Neural cell (in vitro differentiated cells): Measurements from ENCODE around the gene PERCC1. TPM values are rescaled to one million over a fixed set of nuclear protein-coding genes. Genes with fewer than 3 reads are reported as not detected.

ENCODE experiments used
- H2AFZ ChIP-seq: fragments of 200-600, 300-800 bp; sonication (generic), shearing (Covaris generic); 2 replicates; pipeline ENCODE4 v1.6.0; 2014; ENCODE audit warnings: low read depth, mild to moderate bottlenecking, antibody characterized with exemption, low read length, moderate library complexity
- H3F3A ChIP-seq: fragments of 200-600 bp; shearing (Covaris generic); 2 replicates; pipeline ENCODE4 v1.6.1; 2016; ENCODE audit warnings: mild to moderate bottlenecking, moderate library complexity, mixed read lengths, antibody characterized with exemption, low read length; ENCODE audit not compliant: insufficient read depth, poor library complexity, severe bottlenecking
- H3K27ac ChIP-seq: fragments of 200-600, 300-800 bp; sonication (generic), shearing (Covaris generic); 2 replicates; pipeline ENCODE4 v1.5.1; 2014; ENCODE audit warnings: mild to moderate bottlenecking, low read length, moderate library complexity
- H3K27me3 ChIP-seq: fragments of 300-800, 200-600 bp; sonication (generic), shearing (Covaris generic); 2 replicates; pipeline ENCODE4 v1.6.0; 2014; ENCODE audit warnings: mild to moderate bottlenecking, low read depth, low read length, moderate library complexity; ENCODE audit not compliant: insufficient read depth
- H3K36me3 ChIP-seq: fragments of 300-800, 200-600 bp; sonication (generic), shearing (Covaris generic); 2 replicates; pipeline ENCODE4 v1.5.1; 2014; ENCODE audit warnings: mild to moderate bottlenecking, antibody characterized with exemption, low read length, moderate library complexity; ENCODE audit not compliant: insufficient read depth
- H3K4me2 ChIP-seq: fragments of 300-800, 200-600 bp; sonication (generic), shearing (Covaris generic); 2 replicates; pipeline ENCODE4 v1.6.0; 2014; ENCODE audit warnings: mild to moderate bottlenecking, low read length
- H3K4me3 ChIP-seq: fragments of 300-800, 200-600 bp; sonication (generic), shearing (Covaris generic); 2 replicates; pipeline ENCODE4 v1.5.1; 2014; ENCODE audit warnings: mild to moderate bottlenecking, low read length, moderate library complexity
- H3K79me2 ChIP-seq: fragments of 200-600 bp; shearing (Covaris generic); replicated peaks from 2 replicates; pipeline ENCODE4 v1.6.0; 2014; ENCODE audit warnings: mild to moderate bottlenecking, low read length, moderate library complexity; ENCODE audit not compliant: insufficient read depth
- H3K9ac ChIP-seq: fragments of 300-800, 200-600 bp; sonication (generic), shearing (Covaris generic); 2 replicates; pipeline ENCODE4 v1.6.1; 2016; ENCODE audit warnings: mild to moderate bottlenecking, low read length, mixed read lengths
- H3K9me2 ChIP-seq: fragments of 200-600 bp; shearing (Covaris generic); 2 replicates; pipeline ENCODE4 v1.6.1; 2016; ENCODE audit warnings: mild to moderate bottlenecking, low read length, mixed read lengths; ENCODE audit not compliant: insufficient read depth
- H3K9me3 ChIP-seq: fragments of 200-600, 300-800 bp; sonication (generic), shearing (Covaris generic); 2 replicates; pipeline ENCODE4 v1.6.1; 2016; ENCODE audit warnings: mild to moderate bottlenecking, mixed run types, low read length, moderate library complexity, mixed read lengths
- H4K20me1 ChIP-seq: fragments of 200-600 bp; shearing (Covaris generic); 2 replicates; pipeline ENCODE4 v1.6.1; 2016; ENCODE audit warnings: mild to moderate bottlenecking, mixed run types; ENCODE audit not compliant: insufficient read depth
- EP300 ChIP-seq: fragments of 450-650 bp; conservative IDR thresholded peaks from 2 replicates; pipeline ENCODE4 v1.6.1; 2014; ENCODE audit warnings: antibody characterized with exemption, mild to moderate bottlenecking, moderate library complexity; ENCODE audit not compliant: poor library complexity, severe bottlenecking
- MXI1 ChIP-seq: fragments of 450-650 bp; conservative IDR thresholded peaks from 2 replicates; pipeline ENCODE4 v1.6.1; 2014; ENCODE audit warnings: antibody characterized with exemption, mild to moderate bottlenecking; ENCODE audit not compliant: poor library complexity, severe bottlenecking
- POLR2AphosphoS5 ChIP-seq: IDR thresholded peaks from 2 replicates; pipeline ENCODE4 v1.6.1; 2012
- RAD21 ChIP-seq: fragments of 450-650 bp; conservative IDR thresholded peaks from 2 replicates; pipeline ENCODE4 v1.6.1; 2014; ENCODE audit warnings: antibody characterized with exemption, mild to moderate bottlenecking, moderate library complexity
- SMC3 ChIP-seq: fragments of 450-650 bp; conservative IDR thresholded peaks from 2 replicates; pipeline ENCODE4 v1.6.1; 2014; ENCODE audit warnings: antibody characterized with exemption, mild to moderate bottlenecking, moderate library complexity; ENCODE audit not compliant: poor library complexity
- polyA plus RNA-seq: library from polyadenylated mRNA; depleted of rRNA; stranded (reverse); fragments of >200 nt; gene quantifications from 2 replicates; pipeline ENCODE4 v1.2.3, GENCODE V29; 2014
- TF ChIP-seq, protein P1 (sequence below): fragments of 450-650 bp; IDR thresholded peaks from 2 replicates; pipeline ENCODE4 v1.5.1; 2014; ENCODE audit warnings: antibody characterized with exemption, mild to moderate bottlenecking, moderate library complexity; ENCODE audit not compliant: poor library complexity, severe bottlenecking
- TF ChIP-seq, protein P2 (sequence below): IDR thresholded peaks from 2 replicates; pipeline ENCODE4 v1.6.1; 2012; ENCODE audit warnings: borderline replicate concordance

The PERCC1 gene
- polyA plus RNA-seq, 1 donor from 2014 or later = not detected

DNA sequence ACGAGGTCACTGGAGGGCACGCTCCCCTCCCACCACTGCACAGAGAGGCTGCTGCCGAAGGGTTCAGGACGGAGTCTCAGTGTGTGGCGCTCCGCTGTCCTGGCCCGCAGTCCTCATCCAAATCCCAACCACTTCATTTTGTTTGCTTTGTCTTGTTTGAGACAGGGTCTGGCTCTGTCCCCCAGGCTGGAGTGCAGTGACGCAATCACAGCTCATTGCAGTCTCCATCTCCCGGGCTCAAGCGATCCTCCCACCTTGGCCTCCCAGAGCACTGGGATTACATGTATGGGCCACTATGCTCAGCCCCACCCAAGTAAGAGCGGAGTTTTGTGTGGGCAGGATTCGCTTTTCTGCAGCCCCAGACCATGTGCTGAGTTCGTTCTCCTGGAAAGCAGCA lies 29.1 kb upstream of the PERCC1 start (continued):
- TF ChIP-seq, protein P1, sequence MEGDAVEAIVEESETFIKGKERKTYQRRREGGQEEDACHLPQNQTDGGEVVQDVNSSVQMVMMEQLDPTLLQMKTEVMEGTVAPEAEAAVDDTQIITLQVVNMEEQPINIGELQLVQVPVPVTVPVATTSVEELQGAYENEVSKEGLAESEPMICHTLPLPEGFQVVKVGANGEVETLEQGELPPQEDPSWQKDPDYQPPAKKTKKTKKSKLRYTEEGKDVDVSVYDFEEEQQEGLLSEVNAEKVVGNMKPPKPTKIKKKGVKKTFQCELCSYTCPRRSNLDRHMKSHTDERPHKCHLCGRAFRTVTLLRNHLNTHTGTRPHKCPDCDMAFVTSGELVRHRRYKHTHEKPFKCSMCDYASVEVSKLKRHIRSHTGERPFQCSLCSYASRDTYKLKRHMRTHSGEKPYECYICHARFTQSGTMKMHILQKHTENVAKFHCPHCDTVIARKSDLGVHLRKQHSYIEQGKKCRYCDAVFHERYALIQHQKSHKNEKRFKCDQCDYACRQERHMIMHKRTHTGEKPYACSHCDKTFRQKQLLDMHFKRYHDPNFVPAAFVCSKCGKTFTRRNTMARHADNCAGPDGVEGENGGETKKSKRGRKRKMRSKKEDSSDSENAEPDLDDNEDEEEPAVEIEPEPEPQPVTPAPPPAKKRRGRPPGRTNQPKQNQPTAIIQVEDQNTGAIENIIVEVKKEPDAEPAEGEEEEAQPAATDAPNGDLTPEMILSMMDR = no peak
- TF ChIP-seq EP300 (no peak), POLR2AphosphoS5 (no peak)

DNA sequence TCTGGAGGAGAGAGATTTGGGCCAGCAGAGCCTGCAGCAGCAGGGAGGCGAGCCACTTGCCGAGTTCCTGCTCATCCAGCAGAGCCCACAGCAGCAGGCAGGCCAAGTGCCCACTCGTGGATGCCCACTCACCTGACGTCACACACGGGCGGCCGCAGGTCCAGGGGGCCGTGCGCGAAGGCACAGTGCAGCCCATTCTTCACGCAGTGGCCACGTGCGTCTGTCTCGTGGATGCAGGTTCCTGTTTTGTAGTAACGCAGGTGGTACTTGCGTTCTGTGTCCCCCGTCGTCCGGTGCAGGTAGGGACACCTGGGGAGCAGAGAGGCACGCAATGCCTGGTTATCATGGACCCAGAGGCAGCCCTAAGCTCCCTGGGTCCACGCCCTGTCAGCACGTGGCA lies 27.8 kb upstream of the PERCC1 start:
- H4K20me1 ChIP-seq = no peaks in the 10 kb centered on the region
- H3F3A ChIP-seq = no peaks in the 10 kb centered on the region
- H3K9me3 ChIP-seq = no peaks in the 10 kb centered on the region
- no peaks in the 10 kb centered on the region for H3K9me2 ChIP-seq
- H3K27me3 ChIP-seq = no peaks in the 10 kb centered on the region
- H2AFZ ChIP-seq = no peak overlapping the region
- peaks cover 10% of the 10 kb centered on the region for H3K79me2 ChIP-seq
- H3K4me3 ChIP-seq = no peak overlapping the region
- TF ChIP-seq MXI1 = no peak
- no peak for TF ChIP-seq RAD21
- TF ChIP-seq SMC3 = no peak
- TF ChIP-seq, protein P2, sequence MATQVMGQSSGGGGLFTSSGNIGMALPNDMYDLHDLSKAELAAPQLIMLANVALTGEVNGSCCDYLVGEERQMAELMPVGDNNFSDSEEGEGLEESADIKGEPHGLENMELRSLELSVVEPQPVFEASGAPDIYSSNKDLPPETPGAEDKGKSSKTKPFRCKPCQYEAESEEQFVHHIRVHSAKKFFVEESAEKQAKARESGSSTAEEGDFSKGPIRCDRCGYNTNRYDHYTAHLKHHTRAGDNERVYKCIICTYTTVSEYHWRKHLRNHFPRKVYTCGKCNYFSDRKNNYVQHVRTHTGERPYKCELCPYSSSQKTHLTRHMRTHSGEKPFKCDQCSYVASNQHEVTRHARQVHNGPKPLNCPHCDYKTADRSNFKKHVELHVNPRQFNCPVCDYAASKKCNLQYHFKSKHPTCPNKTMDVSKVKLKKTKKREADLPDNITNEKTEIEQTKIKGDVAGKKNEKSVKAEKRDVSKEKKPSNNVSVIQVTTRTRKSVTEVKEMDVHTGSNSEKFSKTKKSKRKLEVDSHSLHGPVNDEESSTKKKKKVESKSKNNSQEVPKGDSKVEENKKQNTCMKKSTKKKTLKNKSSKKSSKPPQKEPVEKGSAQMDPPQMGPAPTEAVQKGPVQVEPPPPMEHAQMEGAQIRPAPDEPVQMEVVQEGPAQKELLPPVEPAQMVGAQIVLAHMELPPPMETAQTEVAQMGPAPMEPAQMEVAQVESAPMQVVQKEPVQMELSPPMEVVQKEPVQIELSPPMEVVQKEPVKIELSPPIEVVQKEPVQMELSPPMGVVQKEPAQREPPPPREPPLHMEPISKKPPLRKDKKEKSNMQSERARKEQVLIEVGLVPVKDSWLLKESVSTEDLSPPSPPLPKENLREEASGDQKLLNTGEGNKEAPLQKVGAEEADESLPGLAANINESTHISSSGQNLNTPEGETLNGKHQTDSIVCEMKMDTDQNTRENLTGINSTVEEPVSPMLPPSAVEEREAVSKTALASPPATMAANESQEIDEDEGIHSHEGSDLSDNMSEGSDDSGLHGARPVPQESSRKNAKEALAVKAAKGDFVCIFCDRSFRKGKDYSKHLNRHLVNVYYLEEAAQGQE = no peak
- no peak overlapping the region for H3K9ac ChIP-seq
- H3K4me2 ChIP-seq = no peak overlapping the region
- no peak overlapping the region for H3K27ac ChIP-seq
- H3K36me3 ChIP-seq = no peaks in the 10 kb centered on the region

DNA sequence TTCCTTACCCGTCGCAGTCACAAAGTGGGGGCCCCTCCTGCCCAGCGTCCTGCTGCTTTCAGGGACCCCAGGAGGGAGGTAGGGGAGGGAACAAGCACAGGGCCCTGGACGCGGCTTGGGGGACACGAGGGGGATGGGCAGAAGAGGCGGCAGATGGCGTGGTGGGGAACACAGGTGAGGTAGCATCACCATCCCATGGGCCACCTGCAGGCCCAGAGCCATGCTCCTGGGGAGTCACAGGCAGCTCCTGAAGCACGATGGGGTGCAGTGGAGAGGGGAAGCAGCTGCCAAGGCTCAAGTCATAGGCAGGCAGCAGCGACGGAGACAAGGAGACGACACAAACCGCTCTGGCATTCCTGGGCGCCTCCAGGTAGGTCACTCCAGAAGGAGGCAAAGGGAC lies 27.1 kb upstream of the PERCC1 start:
- H3K36me3 ChIP-seq = no peaks in the 10 kb centered on the region
- no peak overlapping the region for H2AFZ ChIP-seq

More for the DNA sequence above, 27.1 kb upstream of the PERCC1 start:
- Histone ChIP-seq H3K9me3 (no peaks in the 10 kb centered on the region), H3K79me2 (peaks cover 17% of the 10 kb centered on the region), H4K20me1 (no peaks in the 10 kb centered on the region), H3K4me3 (no peak overlapping the region), H3F3A (no peaks in the 10 kb centered on the region), H3K27ac (no peak overlapping the region), H3K4me2 (no peak overlapping the region), H3K9ac (no peak overlapping the region), H3K9me2 (no peaks in the 10 kb centered on the region), H3K27me3 (no peaks in the 10 kb centered on the region)
- TF ChIP-seq, protein P1 = no peak
- no peak for TF ChIP-seq MXI1
